Superior temporal gyrus (tissue), 1 donor: ENCODE data around the gene FOXO3.

Experiments used
- DNase-seq: peaks from one replicate; pipeline ENCODE4 v3.0.0-alpha.2; 2016; ENCODE audit errors: extremely low spot score

Gene FOXO3

GRCh38 chr6:108711071-108711470 is 150.4 kb downstream of the FOXO3 start:
- DNase-seq, result no peak

- no peak for DNase-seq
These were observed 151.1 kb downstream of the FOXO3 start for GRCh38 chr6:108711826-108712225.

- DNase-seq, result no peak
These were observed 152.2 kb downstream of the FOXO3 start for GRCh38 chr6:108712946-108713345.

- DNase-seq, result no peak
These were observed 153.5 kb downstream of the FOXO3 start for GRCh38 chr6:108714101-108714765.

- DNase-seq, result no peak
These were observed 154.2 kb downstream of the FOXO3 start for GRCh38 chr6:108714766-108715414.

GRCh38 chr6:108715832-108716231 is 155.1 kb downstream of the FOXO3 start:
- DNase-seq, result no peak

- no peak for DNase-seq
These were observed 156.4 kb downstream of the FOXO3 start for GRCh38 chr6:108716801-108717791.

- DNase-seq, result no peak
These were observed 158.8 kb downstream of the FOXO3 start for GRCh38 chr6:108719477-108719876.

- DNase-seq, result no peak
These were observed 160.1 kb downstream of the FOXO3 start for GRCh38 chr6:108720827-108721226.

- DNase-seq, result no peak
These were observed 160.6 kb downstream of the FOXO3 start for GRCh38 chr6:108721286-108721685.

- no peak for DNase-seq
These were observed 162.9 kb downstream of the FOXO3 start for GRCh38 chr6:108723594-108723993.

- DNase-seq, result no peak
These were observed 166.1 kb downstream of the FOXO3 start for GRCh38 chr6:108726726-108727339.

GRCh38 chr6:108727966-108728730 is 167.4 kb downstream of the FOXO3 start:
- DNase-seq, result no peak

GRCh38 chr6:108728826-108729225 is 168.1 kb downstream of the FOXO3 start:
- DNase-seq, result no peak

GRCh38 chr6:108730635-108731515 is 170.2 kb downstream of the FOXO3 start:
- no peak for DNase-seq

GRCh38 chr6:108732091-108732870 is 171.6 kb downstream of the FOXO3 start:
- no peak for DNase-seq

GRCh38 chr6:108733051-108733450 is 172.3 kb downstream of the FOXO3 start:
- DNase-seq, result no peak

- DNase-seq, result no peak
These were observed 173.1 kb downstream of the FOXO3 start for GRCh38 chr6:108733706-108734265.
